Fibroblast of the aortic adventitia (primary cell): ENCODE data around the gene OR6K6. TPM values are rescaled to one million over a fixed set of nuclear protein-coding genes. Genes with fewer than 3 reads are reported as not detected.

ENCODE experiments used
- DNase-seq: peaks from one replicate; pipeline ENCODE4 v3.0.0-alpha.2; 2010; ENCODE audit warnings: low read depth
- H3K4me3 ChIP-seq: 2 replicates; pipeline ENCODE4 v1.5.1; 2011; ENCODE audit warnings: low read depth, mild to moderate bottlenecking, control low read depth, low read length, moderate library complexity
- small RNA-seq: library from RNA; depleted of rRNA; stranded (forward); fragments of <200 nt; gene quantifications from one replicate; pipeline ENCODE3, GENCODE V24; 2012
- total RNA-seq: library from RNA; depleted of rRNA; stranded (reverse); fragments of >200 nt; gene quantifications from 2 replicates; pipeline ENCODE4 v1.2.3, GENCODE V29; 2012; ENCODE audit warnings: low replicate concordance
- TF ChIP-seq, protein P1 (sequence below): IDR thresholded peaks from 2 replicates; pipeline ENCODE4 v1.5.1; 2011; ENCODE audit warnings: mild to moderate bottlenecking, low read length, control low read depth, inconsistent platforms; ENCODE audit not compliant: insufficient read depth

The OR6K6 gene
- total RNA-seq, 1 donor, result not detected

DNA sequence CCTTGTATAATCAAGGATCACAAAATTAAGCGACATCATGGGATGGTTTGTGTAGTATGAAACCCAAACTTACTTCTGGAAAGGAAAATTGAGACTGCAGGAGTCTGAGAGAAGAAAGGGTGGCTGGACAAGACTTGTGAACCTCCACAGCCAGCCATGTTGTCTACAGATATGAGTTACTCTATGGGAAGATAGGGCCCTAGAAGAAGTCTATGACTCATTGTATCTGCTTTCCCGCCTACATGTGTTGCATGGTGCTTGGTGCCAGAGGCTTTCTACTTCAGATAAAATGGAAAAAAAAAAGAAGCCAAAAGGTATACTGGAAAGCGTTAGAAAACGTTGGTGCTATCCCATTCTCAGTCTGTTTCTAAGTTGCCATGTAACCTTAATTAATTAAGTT is 45.2 kb downstream of the OR6K6 start:
- H3K4me3 ChIP-seq, result no peak overlapping the region
- DNase-seq, result no peak
- TF ChIP-seq, protein P1, sequence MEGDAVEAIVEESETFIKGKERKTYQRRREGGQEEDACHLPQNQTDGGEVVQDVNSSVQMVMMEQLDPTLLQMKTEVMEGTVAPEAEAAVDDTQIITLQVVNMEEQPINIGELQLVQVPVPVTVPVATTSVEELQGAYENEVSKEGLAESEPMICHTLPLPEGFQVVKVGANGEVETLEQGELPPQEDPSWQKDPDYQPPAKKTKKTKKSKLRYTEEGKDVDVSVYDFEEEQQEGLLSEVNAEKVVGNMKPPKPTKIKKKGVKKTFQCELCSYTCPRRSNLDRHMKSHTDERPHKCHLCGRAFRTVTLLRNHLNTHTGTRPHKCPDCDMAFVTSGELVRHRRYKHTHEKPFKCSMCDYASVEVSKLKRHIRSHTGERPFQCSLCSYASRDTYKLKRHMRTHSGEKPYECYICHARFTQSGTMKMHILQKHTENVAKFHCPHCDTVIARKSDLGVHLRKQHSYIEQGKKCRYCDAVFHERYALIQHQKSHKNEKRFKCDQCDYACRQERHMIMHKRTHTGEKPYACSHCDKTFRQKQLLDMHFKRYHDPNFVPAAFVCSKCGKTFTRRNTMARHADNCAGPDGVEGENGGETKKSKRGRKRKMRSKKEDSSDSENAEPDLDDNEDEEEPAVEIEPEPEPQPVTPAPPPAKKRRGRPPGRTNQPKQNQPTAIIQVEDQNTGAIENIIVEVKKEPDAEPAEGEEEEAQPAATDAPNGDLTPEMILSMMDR, result no peak

DNA sequence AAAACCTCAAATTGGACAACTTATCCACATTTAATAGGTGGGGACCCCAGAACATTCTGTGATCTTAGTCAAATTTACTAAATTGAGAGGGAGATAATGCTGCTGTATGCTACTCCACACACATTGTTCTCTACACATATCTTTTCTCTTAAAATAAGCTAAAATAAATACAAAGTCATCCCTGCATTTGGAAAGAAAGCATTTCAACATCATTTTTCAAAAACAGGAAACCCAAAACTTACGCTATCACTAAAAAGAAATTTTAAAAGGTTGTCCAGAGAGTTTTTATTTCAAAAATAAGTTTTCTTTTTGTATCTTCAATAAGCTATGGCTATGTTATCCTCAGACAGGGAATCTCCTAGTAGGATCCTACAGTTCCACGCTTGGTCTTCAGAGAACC is 46.0 kb downstream of the OR6K6 start:
- DNase-seq, result no peak
- TF ChIP-seq, protein P1, result no peak
- H3K4me3 ChIP-seq, result no peak overlapping the region

DNA sequence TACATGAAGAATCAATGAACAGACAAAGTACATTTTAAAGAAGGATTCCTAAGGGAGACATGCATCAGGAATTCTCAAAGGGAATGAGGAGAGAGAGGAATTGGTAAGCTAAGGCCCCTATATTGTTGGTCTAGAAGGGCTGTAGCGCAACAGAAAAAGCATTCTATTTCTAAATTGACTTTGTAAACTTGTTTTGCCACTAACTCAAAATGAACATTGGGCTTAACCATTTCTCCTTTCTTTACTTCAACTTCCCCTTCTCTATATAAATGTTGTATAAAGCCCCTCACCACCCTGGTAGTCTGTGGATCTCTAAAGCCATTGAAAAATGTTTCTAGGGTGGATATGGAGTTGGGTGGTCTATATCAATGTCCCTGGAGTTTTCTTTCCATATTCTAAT is 46.9 kb downstream of the OR6K6 start:
- DNase-seq, result no peak
- H3K4me3 ChIP-seq, result no peak overlapping the region
- TF ChIP-seq, protein P1, result no peak

DNA sequence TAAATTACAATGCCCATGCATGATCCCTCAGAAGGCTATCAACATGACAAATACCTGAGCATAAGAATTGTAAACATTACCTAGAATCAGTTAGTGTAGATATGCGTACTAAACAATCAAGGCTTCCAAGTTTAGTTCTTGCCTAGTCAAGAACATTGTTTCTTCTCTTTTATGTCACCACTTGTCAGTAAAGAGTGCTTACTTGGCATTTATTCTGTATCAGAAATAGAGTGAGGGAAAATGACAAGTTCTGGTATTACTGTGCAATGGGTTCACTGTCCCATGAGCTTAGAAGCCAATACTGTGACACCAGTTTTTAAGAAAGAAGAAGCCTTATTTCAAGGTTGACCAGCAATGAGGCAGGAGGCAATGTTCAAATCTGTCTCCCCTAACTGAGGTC is 49.2 kb downstream of the OR6K6 start:
- H3K4me3 ChIP-seq, result no peak overlapping the region
- TF ChIP-seq, protein P1, result no peak
- no peak for DNase-seq

Small RNA genes within 50 kb of the gene (small RNA-seq; reads per million reads assigned to genes)
- gene OR2AQ1P, result not detected

Other genes with a start within 250 kb of the OR6K6 start
- gene OR6Y1, start 200.3 kb upstream of the OR6K6 start, total RNA-seq, result not detected in 2 replicates
- gene OR6P1, start 184.1 kb upstream of the OR6K6 start, total RNA-seq, result not detected in 2 replicates
- gene OR10X1, start 174.8 kb upstream of the OR6K6 start, total RNA-seq, result not detected in 2 replicates
- gene OR10Z1, start 149.5 kb upstream of the OR6K6 start, total RNA-seq, result not detected in 2 replicates
- gene SPTA1, start 68.0 kb upstream of the OR6K6 start, total RNA-seq, result 1.2 TPM in 1 of 2 replicates, not detected in the other
- gene OR6K2, start 54.1 kb upstream of the OR6K6 start, total RNA-seq, result not detected in 2 replicates
- gene OR6K3, start 34.0 kb upstream of the OR6K6 start, total RNA-seq, result not detected in 2 replicates
- gene OR6N1, start 17.5 kb downstream of the OR6K6 start, total RNA-seq, result 0.16 TPM in 1 of 2 replicates, not detected in the other
- gene OR6N2, start 26.5 kb downstream of the OR6K6 start, total RNA-seq, result not detected in 2 replicates
- not detected in 2 replicates for gene MNDA, start 76.6 kb downstream of the OR6K6 start, total RNA-seq
- 1.6 TPM in 1 of 2 replicates, not detected in the other for gene PYHIN1, start 176.8 kb downstream of the OR6K6 start, total RNA-seq